Caki2 (cell line): ENCODE measurements around the gene VWA7. TPM values are rescaled to one million over a fixed set of nuclear protein-coding genes. Genes with fewer than 3 reads are reported as not detected.

Experiments
- DNase-seq: peaks from one replicate; pipeline ENCODE4 v3.0.0-alpha.2; 2015; ENCODE audit warnings: low read depth
- in situ Hi-C: cut with HindIII; loops from 2 replicates; pipeline ENCODE4 v1.10.0; 2016; ENCODE audit warnings: low sequenced_read_pairs, low pct_unique_long_range_greater_than_20kb, mixed read lengths
- total RNA-seq: library from RNA; depleted of rRNA; stranded (reverse); fragments of >200 nt; shearing (Covaris generic); gene quantifications from 2 replicates; pipeline ENCODE4 v1.2.3, GENCODE V29; 2014; ENCODE audit warnings: low replicate concordance

Gene VWA7
- total RNA-seq, 1 experiment from 2014 or later: 5.5 TPM

- in situ Hi-C loops: no loop called here
Measured at GRCh38 chr6:31782126-31782855, 5.2 kb upstream of the VWA7 start.

GRCh38 chr6:31781244-31782125, 4.4 kb upstream of the VWA7 start:
- no peak for DNase-seq
- in situ Hi-C loops: no loop called here

More at GRCh38 chr6:31782126-31782855, 5.2 kb upstream of the VWA7 start:
- DNase-seq: no peak

GRCh38 chr6:31780507-31781243, 3.5 kb upstream of the VWA7 start:
- in situ Hi-C loops: no loop called here
- DNase-seq: no peak

- in situ Hi-C loops: no loop called here
- no peak for DNase-seq
Measured at GRCh38 chr6:31779908-31780307, 2.8 kb upstream of the VWA7 start.

- in situ Hi-C loops: no loop called here
- no peak for DNase-seq
Measured at GRCh38 chr6:31778999-31779885, 2.1 kb upstream of the VWA7 start.

- in situ Hi-C loops: no loop called here
- no peak for DNase-seq
Measured at GRCh38 chr6:31778193-31778592, 1.1 kb upstream of the VWA7 start.

GRCh38 chr6:31777667-31778050, 531 bp upstream of the VWA7 start:
- in situ Hi-C loops: no loop called here
- no peak for DNase-seq

- no peak for DNase-seq
- in situ Hi-C loops: no loop called here
Measured at GRCh38 chr6:31776485-31776988, 591 bp downstream of the VWA7 start.

- in situ Hi-C loops: no loop called here
Measured at GRCh38 chr6:31775633-31776484, 1.3 kb downstream of the VWA7 start.

GRCh38 chr6:31775184-31775583, 1.9 kb downstream of the VWA7 start:
- DNase-seq: no peak
- in situ Hi-C loops: no loop called here

More at GRCh38 chr6:31775633-31776484, 1.3 kb downstream of the VWA7 start:
- no peak for DNase-seq

GRCh38 chr6:31771992-31772358, 5.2 kb downstream of the VWA7 start:
- in situ Hi-C loops: no loop called here
- DNase-seq: no peak

GRCh38 chr6:31770860-31771259, 6.3 kb downstream of the VWA7 start:
- DNase-seq: no peak
- in situ Hi-C loops: no loop called here

GRCh38 chr6:31769684-31770371, 7.3 kb downstream of the VWA7 start:
- in situ Hi-C loops: no loop called here
- peak; percentile 34 for DNase-seq

GRCh38 chr6:31768363-31769257, 8.5 kb downstream of the VWA7 start:
- in situ Hi-C loops: no loop called here

GRCh38 chr6:31767096-31767645, 10.0 kb downstream of the VWA7 start:
- in situ Hi-C loops: no loop called here
- DNase-seq: no peak

More at GRCh38 chr6:31768363-31769257, 8.5 kb downstream of the VWA7 start:
- no peak for DNase-seq
